ENCODE results near the gene ANKMY1.
A peak's percentile ranks its signal among the peaks of the same experiment; 100 is the strongest.

The ANKMY1 gene

GRCh38 chr2:240448387-240449274 lies 109.2 kb downstream of the ANKMY1 start:
- DNase-seq (ENCODE audit: low read depth in 2 of 2): no peak

GRCh38 chr2:240447934-240448333 lies 109.9 kb downstream of the ANKMY1 start:
- DNase-seq (ENCODE audit: low read depth in 2 of 2): no peak

GRCh38 chr2:240447331-240447730 lies 110.5 kb downstream of the ANKMY1 start:
- no peak for DNase-seq (ENCODE audit: low read depth in 2 of 2)

GRCh38 chr2:240446664-240447175 lies 111.1 kb downstream of the ANKMY1 start:
- no peak for DNase-seq (ENCODE audit: low read depth in 2 of 2)

- no peak for DNase-seq (ENCODE audit: low read depth in 2 of 2)
Measured at GRCh38 chr2:240445961-240446663, 111.7 kb downstream of the ANKMY1 start.

- no peak for DNase-seq (ENCODE audit: low read depth in 2 of 2)
Measured at GRCh38 chr2:240444464-240444863, 113.3 kb downstream of the ANKMY1 start.

GRCh38 chr2:240443891-240444301 lies 113.9 kb downstream of the ANKMY1 start:
- no peak for DNase-seq (ENCODE audit: low read depth in 2 of 2)

- no peak for DNase-seq (ENCODE audit: low read depth in 2 of 2)
Measured at GRCh38 chr2:240442891-240443715, 114.7 kb downstream of the ANKMY1 start.

- no peak for DNase-seq (ENCODE audit: low read depth in 2 of 2)
Measured at GRCh38 chr2:240441993-240442411, 115.8 kb downstream of the ANKMY1 start.

GRCh38 chr2:240441326-240441992 lies 116.3 kb downstream of the ANKMY1 start:
- DNase-seq (ENCODE audit: low read depth in 2 of 2): no peak

- no peak for DNase-seq (ENCODE audit: low read depth in 2 of 2)
Measured at GRCh38 chr2:240440704-240441320, 117.0 kb downstream of the ANKMY1 start.

- no peak for DNase-seq (ENCODE audit: low read depth in 2 of 2)
Measured at GRCh38 chr2:240440251-240440650, 117.5 kb downstream of the ANKMY1 start.

GRCh38 chr2:240439698-240440151 lies 118.1 kb downstream of the ANKMY1 start:
- DNase-seq (ENCODE audit: low read depth in 2 of 2): no peak

- DNase-seq (ENCODE audit: low read depth in 2 of 2): no peak
Measured at GRCh38 chr2:240438810-240439697, 118.7 kb downstream of the ANKMY1 start.

GRCh38 chr2:240437861-240438809 lies 119.7 kb downstream of the ANKMY1 start:
- peak; percentile 31 to 51 for DNase-seq (ENCODE audit: low read depth in 2 of 2)

GRCh38 chr2:240437551-240437860 lies 120.3 kb downstream of the ANKMY1 start:
- DNase-seq (ENCODE audit: low read depth in 2 of 2): no peak

GRCh38 chr2:240436683-240437550 lies 120.9 kb downstream of the ANKMY1 start:
- DNase-seq (ENCODE audit: low read depth in 2 of 2): no peak

All from stimulated activated CD8-positive, alpha-beta memory T cell treated with anti-CD3 and anti-CD28 coated beads, Interleukin-7, amount 100 ng/mL, for 4 hours (primary cell).